Adrenal gland (tissue), 5 donors: Measurements from ENCODE around the gene TRMT2A.

Experiments used
- POLR2A ChIP-seq, 2 donors: fragments of 450-650 bp; IDR thresholded peaks; one replicate each; pipeline ENCODE4 v1.6.1; 2017; ENCODE audit warnings: antibody characterized with exemption in 2 of 2, mild to moderate bottlenecking in 2 of 2, moderate library complexity in 1 of 2
- TF ChIP-seq, protein P1 (sequence below), 6 experiments: fragments of 450-650 bp in 4 of 6; fragments of 200-600 bp in 2 of 6; sonication (generic) in 1 of 6; IDR thresholded peaks; 1 replicate in 5 of 6; 2 replicates in 1 of 6; pipeline versions ENCODE4 v1.5.1 to v1.8.0; 2016 to 2021; ENCODE audit warnings: antibody characterized with exemption in 6 of 6, mild to moderate bottlenecking in 2 of 6, moderate library complexity in 1 of 6
- donor health status: DM: no; HTN: no; CAD: no.

DNA sequence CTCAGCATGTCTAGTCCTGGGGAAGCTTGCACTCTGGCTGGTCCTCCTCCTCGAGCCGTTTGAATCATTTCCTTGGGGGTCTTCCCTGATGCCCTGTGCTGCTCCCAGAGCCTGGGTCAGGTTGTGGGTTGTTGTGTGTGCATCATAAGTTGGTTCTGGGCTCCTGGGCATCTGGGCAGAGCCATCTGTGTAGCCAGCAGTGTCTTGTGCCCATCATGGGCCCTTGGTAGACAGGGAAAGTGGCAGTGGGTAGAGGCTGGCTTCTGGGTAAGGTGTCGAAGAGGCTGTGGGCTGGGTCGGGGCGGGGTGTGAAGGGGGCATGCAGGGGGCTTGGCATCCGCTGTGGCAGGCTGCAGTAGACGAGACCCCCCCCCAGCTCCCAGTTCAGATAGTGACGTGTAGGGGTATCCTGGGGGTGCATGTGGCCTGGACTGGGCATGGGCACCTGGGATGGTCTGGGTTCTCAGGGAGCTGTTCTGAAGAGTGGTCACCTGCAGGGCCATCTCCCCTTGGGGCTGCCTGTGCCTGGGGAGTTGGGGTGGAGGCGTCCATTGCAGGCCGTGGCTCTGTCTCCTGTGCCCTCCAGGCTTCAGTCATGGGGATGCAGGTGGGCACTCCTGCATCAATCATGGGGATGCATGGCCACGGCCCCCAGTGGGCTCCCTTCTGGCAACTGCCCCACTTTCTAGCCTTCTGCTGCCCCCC lies 7.2 kb upstream of the TRMT2A start:
- TF ChIP-seq POLR2A (IDR thresholded peaks at IDR 0.05), result no peak
- TF ChIP-seq, protein P1, sequence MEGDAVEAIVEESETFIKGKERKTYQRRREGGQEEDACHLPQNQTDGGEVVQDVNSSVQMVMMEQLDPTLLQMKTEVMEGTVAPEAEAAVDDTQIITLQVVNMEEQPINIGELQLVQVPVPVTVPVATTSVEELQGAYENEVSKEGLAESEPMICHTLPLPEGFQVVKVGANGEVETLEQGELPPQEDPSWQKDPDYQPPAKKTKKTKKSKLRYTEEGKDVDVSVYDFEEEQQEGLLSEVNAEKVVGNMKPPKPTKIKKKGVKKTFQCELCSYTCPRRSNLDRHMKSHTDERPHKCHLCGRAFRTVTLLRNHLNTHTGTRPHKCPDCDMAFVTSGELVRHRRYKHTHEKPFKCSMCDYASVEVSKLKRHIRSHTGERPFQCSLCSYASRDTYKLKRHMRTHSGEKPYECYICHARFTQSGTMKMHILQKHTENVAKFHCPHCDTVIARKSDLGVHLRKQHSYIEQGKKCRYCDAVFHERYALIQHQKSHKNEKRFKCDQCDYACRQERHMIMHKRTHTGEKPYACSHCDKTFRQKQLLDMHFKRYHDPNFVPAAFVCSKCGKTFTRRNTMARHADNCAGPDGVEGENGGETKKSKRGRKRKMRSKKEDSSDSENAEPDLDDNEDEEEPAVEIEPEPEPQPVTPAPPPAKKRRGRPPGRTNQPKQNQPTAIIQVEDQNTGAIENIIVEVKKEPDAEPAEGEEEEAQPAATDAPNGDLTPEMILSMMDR (IDR thresholded peaks at IDR 0.05), result no peak
